DMS53 treated with DMSO at 0.1 percent for 48 hours (cell line): ENCODE results near the gene HIBCH.
"Not testable (repeated sequence)": the region's sequence is repeated elsewhere in the genome, so short reads cannot be mapped to it uniquely, and the experiment has no call there.

Experiments used
- DNase-seq: peaks from one replicate; lab custom pipeline; 2025; ENCODE audit not compliant: unreplicated experiment; lab: John Stamatoyannopoulos, UW

The HIBCH gene

DNA sequence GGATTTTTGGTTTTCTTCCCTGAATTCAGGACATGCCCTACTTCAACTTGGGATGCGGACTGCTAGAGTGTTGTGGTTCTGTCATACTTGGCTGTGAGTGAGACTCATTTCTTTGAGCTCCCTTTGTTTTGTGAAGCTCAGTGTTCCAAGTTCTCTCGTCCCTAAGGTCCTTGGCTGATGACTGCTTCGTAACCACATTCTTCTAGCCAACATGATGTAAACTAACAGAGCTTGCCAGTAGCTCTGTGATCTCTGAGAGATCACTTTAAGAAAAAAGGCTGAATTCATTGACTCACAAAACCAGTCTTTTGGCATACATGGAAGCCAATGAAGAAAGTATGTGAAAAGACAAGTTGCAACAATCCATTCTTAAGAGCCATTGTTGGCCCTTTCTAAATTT is 160.2 kb downstream of the HIBCH start:
- DNase-seq: no peak

DNA sequence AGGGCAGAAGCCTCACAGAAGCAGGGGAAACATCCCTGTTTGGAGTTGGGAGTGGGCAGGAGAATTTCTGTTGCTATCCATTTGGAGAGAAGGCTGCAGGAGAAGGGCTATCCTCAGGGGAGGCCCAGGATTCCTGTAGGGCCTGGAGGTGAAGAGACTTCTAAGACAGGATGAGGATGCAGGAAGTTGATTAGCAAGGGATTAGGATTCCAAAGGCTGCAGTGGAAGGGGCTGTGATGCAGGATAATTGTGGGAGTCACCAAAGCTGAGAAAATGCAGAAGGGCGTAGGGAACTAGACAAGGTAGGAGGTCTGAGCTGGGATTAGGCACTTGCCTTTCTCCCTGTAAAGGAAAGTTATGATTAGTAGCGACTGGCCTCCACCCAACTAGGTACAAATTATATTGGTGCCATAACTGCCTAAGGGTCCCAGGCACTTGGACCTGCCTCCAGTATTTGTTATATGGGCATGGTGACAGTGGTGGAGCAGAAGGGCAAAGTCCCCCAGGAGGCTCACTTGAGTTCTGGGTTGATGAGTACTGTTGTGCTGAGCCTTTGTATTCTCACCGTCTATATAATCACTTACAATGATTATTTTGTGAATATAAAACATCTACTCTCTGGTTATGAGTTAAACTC is 160.7 kb downstream of the HIBCH start:
- DNase-seq: no peak

DNA sequence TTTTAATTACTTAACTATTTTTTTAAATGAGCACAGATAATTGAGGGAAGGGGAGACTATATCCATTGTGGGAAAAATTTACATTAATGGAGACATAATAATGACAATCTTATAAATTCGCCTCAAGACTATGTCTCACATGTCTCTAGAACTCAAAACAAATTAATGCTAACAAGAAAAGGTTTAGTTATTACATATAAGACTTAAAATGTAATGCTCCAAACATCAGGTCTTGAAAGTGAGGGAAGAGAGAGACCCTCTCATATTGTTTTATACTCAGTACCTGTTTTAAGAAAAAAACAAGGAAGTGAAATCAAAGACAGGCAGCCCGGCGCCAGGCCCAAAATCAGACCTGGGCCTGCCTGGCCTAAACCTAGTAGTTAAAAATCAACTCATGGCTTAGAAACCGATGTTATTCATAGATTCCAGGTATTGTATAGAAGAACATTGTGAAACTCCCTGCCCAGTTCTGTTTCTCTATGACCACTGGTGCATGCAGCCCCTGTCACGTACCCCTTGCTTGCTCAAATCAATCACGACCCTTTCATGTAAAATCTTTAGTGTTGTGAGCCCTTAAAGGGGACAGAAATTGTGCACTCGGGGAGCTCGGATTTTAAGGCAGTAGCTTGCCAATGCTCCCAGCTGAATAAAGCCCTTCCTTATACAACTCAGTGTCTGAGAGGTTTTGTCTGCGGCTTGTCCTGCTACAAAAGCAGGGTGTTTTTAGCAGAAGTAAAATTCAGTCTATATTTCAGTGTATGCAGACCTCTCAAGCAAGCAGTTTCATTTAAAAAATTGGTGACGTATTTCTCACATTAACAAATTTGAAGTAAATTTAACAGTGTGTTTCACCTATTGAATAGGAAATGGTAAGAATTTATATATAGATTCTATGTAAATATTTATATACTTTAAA is 161.8 kb downstream of the HIBCH start:
- not testable (repeated sequence) for DNase-seq

DNA sequence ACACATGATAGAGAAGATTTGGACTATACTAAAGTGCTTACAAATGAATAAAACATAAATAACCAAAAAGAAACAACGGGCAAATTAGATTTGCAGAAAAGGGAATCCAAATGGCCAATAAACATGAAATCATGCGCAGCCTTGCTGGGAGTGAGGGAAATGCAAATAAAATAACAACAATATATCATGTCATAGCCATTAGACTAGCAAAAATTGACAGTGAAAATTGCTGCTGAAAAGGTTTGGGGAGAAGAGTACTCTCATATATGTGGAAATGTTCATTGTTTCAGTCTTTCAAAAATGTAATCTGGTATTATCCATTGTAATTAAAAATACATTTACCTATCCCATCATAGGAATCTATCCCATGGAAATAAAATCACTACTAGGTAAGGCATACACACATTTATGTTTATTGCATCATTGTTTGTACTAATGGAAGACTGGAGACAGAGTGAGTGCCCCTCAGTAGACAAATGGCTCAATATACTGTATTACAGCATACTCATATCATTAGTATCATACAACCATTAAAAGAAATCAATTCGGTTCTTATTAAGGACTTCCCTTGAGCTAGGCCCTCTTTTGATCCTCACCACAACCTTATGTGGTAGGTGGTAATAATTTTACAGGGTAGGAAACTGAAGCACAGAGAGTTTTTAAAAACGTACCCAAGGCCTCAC is 163.0 kb downstream of the HIBCH start:
- no peak for DNase-seq
